Ammon's horn (tissue), 1 donor: ENCODE data around the gene RRAS2.

Source experiments
- DNase-seq: peaks from one replicate; pipeline ENCODE4 v3.0.0-alpha.2; 2016; ENCODE audit warnings: low spot score

Gene RRAS2

GRCh38 chr11:14336507-14337503 is 22.2 kb downstream of the RRAS2 start:
- no peak for DNase-seq

GRCh38 chr11:14335712-14336111 is 23.3 kb downstream of the RRAS2 start:
- DNase-seq = no peak

- no peak for DNase-seq
Observed at GRCh38 chr11:14334893-14335292, 24.1 kb downstream of the RRAS2 start.

- DNase-seq = no peak
Observed at GRCh38 chr11:14334192-14334591, 24.8 kb downstream of the RRAS2 start.

- DNase-seq = no peak
Observed at GRCh38 chr11:14331476-14332136, 27.4 kb downstream of the RRAS2 start.

- no peak for DNase-seq
Observed at GRCh38 chr11:14330881-14331280, 28.1 kb downstream of the RRAS2 start.

- no peak for DNase-seq
Observed at GRCh38 chr11:14329702-14330101, 29.3 kb downstream of the RRAS2 start.

- no peak for DNase-seq
Observed at GRCh38 chr11:14327116-14327515, 31.9 kb downstream of the RRAS2 start.

GRCh38 chr11:14323118-14323676 is 35.8 kb downstream of the RRAS2 start:
- no peak for DNase-seq

GRCh38 chr11:14322510-14322909 is 36.5 kb downstream of the RRAS2 start:
- no peak for DNase-seq

- DNase-seq = no peak
Observed at GRCh38 chr11:14320020-14320419, 39.0 kb downstream of the RRAS2 start.

GRCh38 chr11:14318581-14318981 is 40.4 kb downstream of the RRAS2 start:
- DNase-seq = no peak

- DNase-seq = no peak
Observed at GRCh38 chr11:14317659-14318325, 41.2 kb downstream of the RRAS2 start.

- DNase-seq = no peak
Observed at GRCh38 chr11:14315130-14315529, 43.9 kb downstream of the RRAS2 start.

- no peak for DNase-seq
Observed at GRCh38 chr11:14314127-14314526, 44.9 kb downstream of the RRAS2 start.

GRCh38 chr11:14312736-14313438 is 46.1 kb downstream of the RRAS2 start:
- no peak for DNase-seq

GRCh38 chr11:14310679-14311078 is 48.3 kb downstream of the RRAS2 start:
- DNase-seq = no peak

GRCh38 chr11:14309425-14310192 is 49.4 kb downstream of the RRAS2 start:
- no peak for DNase-seq

GRCh38 chr11:14308897-14309387 is 50.0 kb downstream of the RRAS2 start:
- no peak for DNase-seq

- DNase-seq = peak; percentile 16
Observed at GRCh38 chr11:14308114-14308896, 50.7 kb downstream of the RRAS2 start.
